GM23248 (cell line): ENCODE data around the gene BLCAP. TPM values are rescaled to one million over a fixed set of nuclear protein-coding genes. Genes with fewer than 3 reads are reported as not detected.

Experiments used
- DNase-seq: peaks from one replicate; pipeline ENCODE4 v3.0.0-alpha.2; 2015
- H2AFZ ChIP-seq: fragments of 200-600 bp; sonication (generic); 2 replicates; pipeline ENCODE4 v1.6.1; 2016; ENCODE audit warnings: antibody characterized with exemption
- H3F3A ChIP-seq: fragments of 200-600 bp; sonication (generic); 2 replicates; pipeline ENCODE4 v1.6.1; 2016; ENCODE audit warnings: mild to moderate bottlenecking, antibody characterized with exemption, mixed run types; ENCODE audit not compliant: insufficient read depth
- H3K27ac ChIP-seq: fragments of 200-600 bp; sonication (generic); 2 replicates; pipeline ENCODE4 v1.5.1; 2016; ENCODE audit warnings: mild to moderate bottlenecking
- H3K27me3 ChIP-seq: fragments of 200-600 bp; sonication (generic); replicated peaks from 2 replicates; pipeline ENCODE4 v1.6.1; 2016; ENCODE audit warnings: mild to moderate bottlenecking; ENCODE audit not compliant: insufficient read depth
- H3K36me3 ChIP-seq: fragments of 200-600 bp; sonication (generic); 2 replicates; pipeline ENCODE4 v1.6.1; 2016; ENCODE audit warnings: low read depth, mild to moderate bottlenecking
- H3K4me1 ChIP-seq: fragments of 200-600 bp; sonication (generic); 2 replicates; pipeline ENCODE4 v1.6.1; 2016; ENCODE audit warnings: mild to moderate bottlenecking; ENCODE audit not compliant: insufficient read depth
- H3K4me2 ChIP-seq: fragments of 200-600 bp; sonication (generic); one replicate; pipeline ENCODE4 v1.6.1; 2016; ENCODE audit warnings: mild to moderate bottlenecking; ENCODE audit not compliant: unreplicated experiment
- H3K4me3 ChIP-seq: fragments of 200-600 bp; sonication (generic); 2 replicates; pipeline ENCODE4 v1.5.1; 2016; ENCODE audit warnings: mild to moderate bottlenecking
- H3K79me2 ChIP-seq: fragments of 200-600 bp; sonication (generic); 2 replicates; pipeline ENCODE4 v1.6.1; 2016; ENCODE audit warnings: mild to moderate bottlenecking; ENCODE audit not compliant: insufficient read depth
- H3K9ac ChIP-seq: fragments of 200-600 bp; sonication (generic); 2 replicates; pipeline ENCODE4 v1.6.1; 2016; ENCODE audit warnings: mild to moderate bottlenecking
- H3K9me2 ChIP-seq: fragments of 200-600 bp; sonication (generic); 2 replicates; pipeline ENCODE4 v1.6.1; 2016; ENCODE audit warnings: mixed run types, mild to moderate bottlenecking, moderate library complexity; ENCODE audit not compliant: insufficient read depth
- H3K9me3 ChIP-seq: fragments of 200-600 bp; sonication (generic); one replicate; pipeline ENCODE4 v1.6.1; 2017; ENCODE audit warnings: low read depth
- H4K20me1 ChIP-seq: fragments of 200-600 bp; sonication (generic); 2 replicates; pipeline ENCODE4 v1.6.0; 2016; ENCODE audit not compliant: insufficient read depth
- EZH2 ChIP-seq: fragments of 200-600 bp; sonication (generic); IDR thresholded peaks from 2 replicates; pipeline ENCODE4 v1.6.1; 2018; ENCODE audit warnings: antibody characterized with exemption, mild to moderate bottlenecking; ENCODE audit not compliant: insufficient read depth, poor library complexity, severe bottlenecking
- EZH2phosphoT487 ChIP-seq: fragments of 200-600 bp; sonication (generic); IDR thresholded peaks from 2 replicates; pipeline ENCODE4 v1.6.1; 2018; ENCODE audit warnings: antibody characterized with exemption, moderate library complexity, mild to moderate bottlenecking, low read depth; ENCODE audit not compliant: insufficient read depth
- WGBS, 2 experiments: methylation state at CpG; one replicate each; pipeline ENCODE4 v1.1.6; 2015 to 2017; ENCODE audit warnings: low lambda C conversion rate in 2 of 2, low coverage in 1 of 2; ENCODE audit errors: missing lambda C conversion rate in 2 of 2; 5-methylcytosine and 5-hydroxymethylcytosine counted together
- in situ Hi-C: fragments of 300-500 bp; cut with MboI; formaldehyde crosslinking; loops from 2 replicates; pipeline ENCODE4 v1.15.0; 2020
- polyA plus RNA-seq: library from polyadenylated mRNA; unstranded; fragments of >200 nt; fragmentation: Nextera tagmentation; extraction: Ambion mirVana; gene quantifications from 2 replicates; pipeline ENCODE4 v1.2.1, GENCODE V29; 2016
- total RNA-seq: library from RNA; depleted of rRNA; stranded (reverse); fragments of >200 nt; shearing (Covaris generic); gene quantifications from 2 replicates; pipeline ENCODE4 v1.2.3, GENCODE V29; 2014

Gene BLCAP
- total and polyA plus RNA-seq, 2 experiments from 2014 or later: 80.0 to 100 TPM

GRCh38 chr20:37481610-37482009 lies 46.1 kb downstream of the BLCAP start:
- H3K36me3 ChIP-seq: no peaks in the 10 kb centered on the region
- in situ Hi-C loops: no loop called here
- H3K27me3 ChIP-seq: peaks cover 13% of the 10 kb centered on the region
- H3K9me3 ChIP-seq: no peaks in the 10 kb centered on the region
- H2AFZ ChIP-seq: no peak overlapping the region
- WGBS, 2 experiments: 44 to 48% methylated on average over 5 of the region's 5 CpGs
- H3F3A ChIP-seq: no peaks in the 10 kb centered on the region
- H3K9me2 ChIP-seq: no peaks in the 10 kb centered on the region
- no peak overlapping the region for H3K9ac ChIP-seq
- no peak overlapping the region for H3K4me3 ChIP-seq
- no peaks in the 10 kb centered on the region for H4K20me1 ChIP-seq
- H3K27ac ChIP-seq: no peak overlapping the region
- H3K4me1 ChIP-seq: no peaks in the 10 kb centered on the region
- no peaks in the 10 kb centered on the region for H3K79me2 ChIP-seq
- no peak for DNase-seq
- no peak overlapping the region for H3K4me2 ChIP-seq
- TF ChIP-seq EZH2phosphoT487 (no peak), EZH2 (no peak)

- Histone ChIP-seq H3K9me2 (no peaks in the 10 kb centered on the region), H3K4me3 (no peak overlapping the region), H2AFZ (no peak overlapping the region), H4K20me1 (no peaks in the 10 kb centered on the region), H3K79me2 (no peaks in the 10 kb centered on the region), H3K9me3 (no peaks in the 10 kb centered on the region), H3K4me2 (no peak overlapping the region), H3K27me3 (peaks cover 13% of the 10 kb centered on the region), H3K27ac (no peak overlapping the region), H3F3A (no peaks in the 10 kb centered on the region), H3K4me1 (no peaks in the 10 kb centered on the region), H3K9ac (no peak overlapping the region), H3K36me3 (no peaks in the 10 kb centered on the region)
- no peak for DNase-seq
- TF ChIP-seq EZH2 (no peak), EZH2phosphoT487 (no peak)
- in situ Hi-C loops: no loop called here
- 0 to 10% methylated on average over 1 of the region's 1 CpG for WGBS, 2 experiments
Measured at GRCh38 chr20:37480919-37481318, 46.8 kb downstream of the BLCAP start.

- Histone ChIP-seq H3K36me3 (no peaks in the 10 kb centered on the region), H3K9me2 (no peaks in the 10 kb centered on the region), H3K9ac (no peak overlapping the region), H3K4me2 (no peak overlapping the region), H3F3A (no peaks in the 10 kb centered on the region), H3K27me3 (peaks cover 16% of the 10 kb centered on the region), H2AFZ (no peak overlapping the region), H3K9me3 (no peaks in the 10 kb centered on the region), H3K27ac (no peak overlapping the region), H4K20me1 (no peaks in the 10 kb centered on the region), H3K4me3 (no peak overlapping the region), H3K79me2 (no peaks in the 10 kb centered on the region), H3K4me1 (no peaks in the 10 kb centered on the region)
- TF ChIP-seq EZH2phosphoT487 (no peak), EZH2 (no peak)
- DNase-seq: no peak
- 72 to 81% methylated on average over 9 of the region's 9 CpGs for WGBS, 2 experiments
- in situ Hi-C loops: no loop called here
Measured at GRCh38 chr20:37479925-37480691, 47.6 kb downstream of the BLCAP start.

GRCh38 chr20:37479266-37479665 lies 48.4 kb downstream of the BLCAP start:
- H3K9ac ChIP-seq: no peak overlapping the region
- no peak overlapping the region for H2AFZ ChIP-seq
- no peaks in the 10 kb centered on the region for H3K9me3 ChIP-seq
- H3K79me2 ChIP-seq: no peaks in the 10 kb centered on the region
- no peak for TF ChIP-seq EZH2
- TF ChIP-seq EZH2phosphoT487: no peak
- no peaks in the 10 kb centered on the region for H3K36me3 ChIP-seq
- no peaks in the 10 kb centered on the region for H4K20me1 ChIP-seq
- H3K9me2 ChIP-seq: no peaks in the 10 kb centered on the region
- no peak overlapping the region for H3K4me2 ChIP-seq
- H3K27ac ChIP-seq: no peak overlapping the region
- DNase-seq: no peak
- no peaks in the 10 kb centered on the region for H3K4me1 ChIP-seq
- peaks cover 19% of the 10 kb centered on the region for H3K27me3 ChIP-seq
- H3F3A ChIP-seq: no peaks in the 10 kb centered on the region
- H3K4me3 ChIP-seq: no peak overlapping the region
- 10 to 14% methylated on average over 6 of the region's 6 CpGs for WGBS, 2 experiments
- in situ Hi-C loops: no loop called here
